CD4-positive, alpha-beta T cell treated with Interferon gamma for 1 hour (primary cell): ENCODE measurements around the gene SPINT2.

Source experiments
- DNase-seq: peaks from one replicate; pipeline ENCODE4 v3.0.0-alpha.2; 2020

The SPINT2 gene

GRCh38 chr19:38303517-38304351, 39.4 kb downstream of the SPINT2 start, which contains the start of gene C19orf33:
Gene C19orf33, plus strand, starts transcription at chr19:38304251. Its CDS starts 11 bp downstream, at chr19:38304262.
- no peak for DNase-seq

GRCh38 chr19:38304352-38304865, 40.0 kb downstream of the SPINT2 start:
- DNase-seq = no peak

GRCh38 chr19:38304866-38305429, 40.6 kb downstream of the SPINT2 start:
- DNase-seq = no peak

GRCh38 chr19:38306236-38306635, 41.9 kb downstream of the SPINT2 start:
- no peak for DNase-seq

- no peak for DNase-seq
Observed at GRCh38 chr19:38307076-38307475, 42.7 kb downstream of the SPINT2 start.

GRCh38 chr19:38307597-38307996, 43.2 kb downstream of the SPINT2 start:
- no peak for DNase-seq

GRCh38 chr19:38308006-38308766, 43.8 kb downstream of the SPINT2 start:
- DNase-seq = no peak

GRCh38 chr19:38308926-38309614, 44.7 kb downstream of the SPINT2 start:
- no peak for DNase-seq

- DNase-seq = no peak
Observed at GRCh38 chr19:38309615-38310278, 45.4 kb downstream of the SPINT2 start.

- no peak for DNase-seq
Observed at GRCh38 chr19:38310279-38310670, 45.9 kb downstream of the SPINT2 start.

GRCh38 chr19:38310986-38311385, 46.6 kb downstream of the SPINT2 start:
- DNase-seq = no peak

- DNase-seq = peak; percentile 97
Observed at GRCh38 chr19:38315657-38316476, 51.5 kb downstream of the SPINT2 start, which contains the start of gene YIF1B. Gene YIF1B, minus strand, starts transcription at chr19:38315947. Its CDS starts 30 bp downstream, at chr19:38315917.

DNA sequence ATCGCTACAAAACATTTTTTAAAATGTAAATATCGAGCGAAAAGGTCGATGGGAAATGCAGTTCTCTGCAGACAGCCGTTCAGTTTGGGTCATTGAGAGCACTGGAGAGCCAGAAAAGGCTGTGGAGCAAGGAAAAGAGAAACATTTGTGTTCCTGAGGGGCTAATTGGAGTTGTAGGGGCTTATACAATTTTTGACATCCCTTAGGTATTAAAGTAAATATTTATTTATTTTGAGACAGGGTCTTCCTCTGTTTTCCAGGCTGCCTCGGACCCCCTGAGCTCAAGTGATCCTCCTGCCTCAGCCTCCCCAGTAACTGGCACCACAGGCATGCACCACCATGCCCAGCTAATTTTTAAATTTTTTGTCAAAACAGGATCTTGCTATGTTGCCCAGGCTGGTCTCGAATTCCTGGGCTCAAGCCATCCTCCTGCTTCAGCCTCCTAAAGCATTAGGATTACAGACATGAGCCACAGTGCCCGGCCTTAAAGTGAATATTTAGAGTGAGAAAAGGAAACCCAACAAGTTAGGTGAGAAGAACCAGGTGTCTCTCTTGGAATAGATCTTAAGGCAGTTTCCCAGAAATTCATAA, 52.2 kb downstream of the SPINT2 start:
- DNase-seq = no peak

GRCh38 chr19:38317104-38317612, 52.8 kb downstream of the SPINT2 start:
- DNase-seq = peak; percentile 41

- no peak for DNase-seq
Observed at GRCh38 chr19:38318660-38319059, 54.3 kb downstream of the SPINT2 start.

GRCh38 chr19:38319421-38320258, 55.3 kb downstream of the SPINT2 start, which contains the start of gene KCNK6:
Gene KCNK6, plus strand, starts transcription at chr19:38319845. Its CDS starts 106 bp downstream, at chr19:38319951.
- peak; percentile 40 for DNase-seq

DNA sequence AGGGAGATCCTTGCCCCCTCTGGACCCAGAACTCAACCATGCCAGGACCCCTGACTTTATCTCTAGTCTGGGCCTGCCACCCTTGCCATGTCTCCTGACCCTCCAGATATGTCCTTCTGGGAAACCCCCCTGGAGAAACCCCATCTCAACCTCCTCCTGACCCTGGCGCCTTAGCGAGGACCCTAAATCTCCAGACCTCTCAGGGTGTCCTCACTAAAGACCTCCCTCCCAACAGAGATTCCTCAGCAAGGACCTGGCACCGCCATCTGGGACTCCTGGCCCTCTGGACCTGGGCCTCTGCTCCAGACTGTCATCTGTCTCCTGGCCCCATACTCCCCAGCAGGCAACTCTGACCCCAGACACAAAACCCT, 56.6 kb downstream of the SPINT2 start:
- no peak for DNase-seq

- DNase-seq = no peak
Observed at GRCh38 chr19:38321646-38322196, 57.3 kb downstream of the SPINT2 start.

DNA sequence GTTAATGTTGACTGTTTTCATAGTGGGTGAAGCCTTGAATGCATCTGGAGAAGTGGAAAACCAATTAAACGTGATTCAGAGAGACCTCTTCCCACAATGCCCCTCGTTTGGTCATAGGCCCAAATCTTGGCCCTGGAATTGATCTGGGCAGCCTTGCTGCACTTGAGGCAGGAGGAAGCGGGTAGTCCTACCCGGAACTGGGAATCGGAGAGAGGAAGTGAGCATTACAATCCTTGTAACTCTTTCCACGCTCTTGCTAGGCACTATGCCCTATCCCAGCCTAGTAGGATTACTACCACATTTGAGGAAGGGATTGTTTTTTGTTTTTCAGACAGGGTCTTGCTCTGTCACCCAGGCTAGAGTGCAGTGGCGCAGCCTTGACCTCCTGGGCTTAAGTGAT, 58.9 kb downstream of the SPINT2 start:
- DNase-seq = no peak
